GM10266 (cell line): ENCODE measurements around the gene CLCNKA.

Source experiments
- DNase-seq: peaks from one replicate; pipeline ENCODE4 v3.0.0; 2012; ENCODE audit errors: extremely low spot score
- CTCF ChIP-seq: IDR thresholded peaks from 2 replicates; pipeline ENCODE4 v1.5.1; 2012; ENCODE audit warnings: mild to moderate bottlenecking, low read depth; ENCODE audit not compliant: control insufficient read depth, insufficient read depth; ENCODE audit errors: missing control alignments

CLCNKA gene

DNA sequence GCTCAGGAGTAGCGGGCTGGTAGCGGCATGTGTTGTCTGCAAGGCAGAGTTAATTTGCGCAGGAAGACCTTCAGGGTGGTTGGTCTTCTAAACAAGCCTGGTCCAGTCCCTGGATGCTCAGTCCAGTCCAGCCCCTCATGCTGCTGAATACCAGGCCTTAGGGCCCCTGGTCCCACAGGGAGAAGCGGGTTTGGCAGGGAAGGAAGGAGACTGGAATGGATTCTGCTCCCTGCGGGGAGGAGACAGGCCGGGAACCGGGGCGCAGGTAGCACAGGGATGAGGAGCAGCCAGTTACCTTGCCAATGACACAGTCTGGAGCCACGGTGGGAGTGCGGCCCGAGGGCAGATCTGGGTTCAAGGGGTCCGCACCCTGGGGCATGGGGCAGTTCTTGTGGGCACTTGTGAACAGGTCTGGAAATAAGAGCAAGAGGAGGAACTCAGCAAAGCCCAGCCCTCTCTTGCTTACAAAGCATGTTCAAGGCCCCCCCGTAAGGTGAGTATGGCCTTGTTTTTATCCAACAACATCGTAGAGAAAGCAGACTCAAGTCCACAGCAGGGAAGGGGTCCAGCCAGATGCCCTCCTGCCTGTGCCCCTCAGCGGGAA, 41.5 kb downstream of the CLCNKA start:
- no peak for DNase-seq
- no peak for TF ChIP-seq CTCF

- TF ChIP-seq CTCF = no peak
- DNase-seq = no peak
These were observed 42.1 kb downstream of the CLCNKA start for GRCh38 chr1:16063921-16064320.

DNA sequence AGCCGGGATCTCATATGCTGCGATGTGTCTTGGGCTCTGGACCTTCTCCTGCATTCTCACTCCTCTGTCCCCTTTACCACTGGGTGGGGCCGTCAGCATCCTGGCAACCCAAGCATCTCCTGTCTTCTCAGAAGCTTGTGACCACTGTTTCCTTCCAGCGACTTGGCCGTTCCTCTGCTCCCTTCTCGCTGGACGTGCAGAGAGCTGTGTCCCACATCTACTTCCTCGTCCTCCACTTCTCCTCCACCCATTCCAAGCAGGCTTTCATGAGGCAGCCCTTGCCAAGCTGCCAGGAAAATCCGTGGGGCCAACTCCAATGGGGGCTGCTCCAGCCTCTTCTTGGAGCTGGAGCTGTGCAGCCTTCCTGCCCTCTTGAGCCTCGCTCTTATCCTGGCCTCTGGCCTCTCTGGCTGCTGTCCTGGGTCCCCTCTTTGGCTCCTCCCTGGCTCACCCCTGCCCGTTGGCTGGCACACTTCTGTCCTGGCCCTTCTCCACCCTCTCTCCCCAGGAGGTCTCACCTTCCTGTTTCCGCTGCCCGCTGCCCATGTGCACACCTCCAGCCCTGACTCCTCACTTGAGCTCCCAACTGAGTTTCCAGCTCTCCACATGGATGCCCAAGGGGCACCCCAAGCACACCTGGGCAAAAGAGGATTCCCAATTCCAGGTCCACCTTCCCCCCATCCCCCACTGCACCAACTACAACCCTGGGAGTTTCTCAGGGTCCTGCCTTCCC, 42.9 kb downstream of the CLCNKA start:
- no peak for TF ChIP-seq CTCF
- no peak for DNase-seq

DNA sequence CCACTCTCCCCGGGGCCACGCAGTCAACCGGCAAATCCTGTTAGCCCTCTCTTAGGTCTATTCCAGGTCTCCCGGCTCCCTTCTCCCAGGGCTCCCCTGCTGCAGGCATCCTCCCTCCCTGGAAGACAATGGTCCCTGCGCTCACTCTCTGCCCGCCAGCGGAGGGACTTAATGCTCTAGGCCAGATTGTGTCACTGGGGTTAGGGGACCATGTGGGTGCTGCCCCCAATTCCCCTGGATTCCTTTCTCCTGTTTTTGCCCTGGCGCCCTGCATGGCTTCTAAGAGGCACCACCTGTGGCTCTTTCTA, 43.4 kb downstream of the CLCNKA start:
- DNase-seq = no peak
- TF ChIP-seq CTCF = no peak

- no peak for DNase-seq
- TF ChIP-seq CTCF = no peak
These were observed 44.4 kb downstream of the CLCNKA start for GRCh38 chr1:16066245-16066644.

DNA sequence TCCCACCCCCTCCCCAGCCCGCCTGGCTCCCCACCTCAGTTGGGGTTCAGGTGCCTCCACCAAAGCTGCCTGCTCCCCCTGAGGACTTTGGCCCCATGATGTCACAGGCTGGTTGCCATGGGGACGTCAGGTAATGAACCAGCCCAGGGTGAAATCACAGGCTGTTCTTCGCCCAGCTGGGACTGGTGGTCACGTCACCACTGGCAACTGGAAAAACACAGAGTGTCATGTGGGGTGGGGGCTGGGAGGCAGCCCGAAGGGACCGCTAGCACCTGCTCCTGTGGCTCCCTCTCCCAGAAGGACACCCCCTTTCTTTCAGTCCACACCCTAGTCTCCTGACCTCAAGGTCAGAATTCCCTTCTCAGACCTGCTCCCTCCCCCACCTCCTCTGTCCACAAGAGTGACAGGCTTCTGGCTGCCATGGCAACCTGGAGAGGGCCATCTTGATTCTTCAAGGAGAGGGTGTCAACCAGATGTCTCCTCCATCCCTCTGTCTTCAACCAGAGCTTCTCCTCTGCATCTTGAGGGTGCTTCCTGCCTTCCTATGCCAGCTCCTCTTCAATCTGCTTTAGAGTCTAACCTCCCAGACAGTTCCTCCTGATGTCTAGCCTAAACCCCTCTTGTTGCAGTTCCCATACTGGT, 45.4 kb downstream of the CLCNKA start:
- no peak for TF ChIP-seq CTCF

GRCh38 chr1:16067933-16068332, 46.1 kb downstream of the CLCNKA start:
- no peak for TF ChIP-seq CTCF
- DNase-seq = no peak

More for the DNA sequence above, 45.4 kb downstream of the CLCNKA start:
- no peak for DNase-seq
